Psoas muscle (tissue), 8 donors: Measurements from ENCODE around the gene FCAMR. TPM values are rescaled to one million over a fixed set of nuclear protein-coding genes. Genes with fewer than 3 reads are reported as not detected.

ENCODE experiments used
- ATAC-seq, 4 donors: fragments of 200-7000 bp; cut with Tn5 transposase; one replicate each; pipeline ENCODE4 v1.9.1; 2020; ENCODE audit warnings: moderate library complexity in 3 of 4, mild to moderate bottlenecking in 2 of 4
- DNase-seq, 2 donors: peaks; one replicate each; pipeline ENCODE4 v3.0.0-alpha.2; 2020
- H3K27ac ChIP-seq: fragments of 200-600 bp; one replicate; pipeline ENCODE4 v1.8.0; 2022
- H3K27me3 ChIP-seq, 3 donors: fragments of 200-600 bp in 1 of 3; one replicate each; pipeline versions ENCODE4 v1.6.1 to v1.8.0; 2013 to 2022; ENCODE audit warnings: low read length in 2 of 3, mild to moderate bottlenecking in 2 of 3, moderate library complexity in 1 of 3; ENCODE audit not compliant: insufficient read depth in 3 of 3
- H3K36me3 ChIP-seq, 2 donors: fragments of 200-600 bp in 1 of 2; one replicate each; pipeline versions ENCODE4 v1.6.1 to v1.8.0; 2013 to 2022; ENCODE audit warnings: low read depth in 1 of 2, mild to moderate bottlenecking in 1 of 2, moderate library complexity in 1 of 2; ENCODE audit not compliant: insufficient read depth in 1 of 2
- H3K4me1 ChIP-seq: fragments of 200-600 bp; one replicate; pipeline ENCODE4 v1.8.0; 2022
- H3K4me3 ChIP-seq: fragments of 200-600 bp; one replicate; pipeline ENCODE4 v1.8.0; 2022; ENCODE audit warnings: mild to moderate bottlenecking
- H3K9me3 ChIP-seq: fragments of 200-600 bp; one replicate; pipeline ENCODE4 v1.8.0; 2022
- WGBS, 3 donors: extraction: QIAGEN DNeasy Blood & Tissue Kit; methylation state at CpG; one replicate each; pipeline versions ENCODE4 v1.1.6 to v1.1.7; 2013; 5-methylcytosine and 5-hydroxymethylcytosine counted together
- intact Hi-C, 2 donors: fragments of 100-400 bp; cut with DNase I; formaldehyde crosslinking; loops; one replicate each; pipeline versions ENCODE4 v1.11.0 to v1.14.2; 2022
- polyA plus RNA-seq, 3 donors: library from polyadenylated mRNA; stranded (reverse); fragments of 200-250 nt; gene quantifications; one replicate each; pipeline ENCODE4 v1.2.3, GENCODE V29; 2013
- total RNA-seq, 4 donors: library from RNA; stranded (reverse); fragmentation: NEBNext Ultra II Directional in 2 of 4; extraction: Animal tissue kit (Norgen Biotek cat#: 25700) in 2 of 4; gene quantifications; one replicate each; pipeline versions ENCODE4 v1.2.1 to v1.2.4, GENCODE V29; 2021 to 2023
- TF ChIP-seq, protein P1 (sequence below): fragments of 200-600 bp; IDR thresholded peaks from one replicate; pipeline ENCODE4 v1.8.0; 2022; ENCODE audit warnings: antibody characterized with exemption
- donor health status: healthy with polysubstance abuse.
- donor health status: DM: no; HTN: no; CAD: no; lungs with moderate emphysema.
- donor health status: Bipolar disorder and iron deficiency.
- donor health status: healthy.
- donor health status: DM: yes; HTN: yes; CAD: no.
- donor health status: DM: no; HTN: no; CAD: no.
- donor health status: DM: no; HTN: no; CAD: no.
- donor health status: DM: yes; HTN: yes; CAD: no.

FCAMR gene
- total and polyA plus RNA-seq, 7 donors = not detected

DNA sequence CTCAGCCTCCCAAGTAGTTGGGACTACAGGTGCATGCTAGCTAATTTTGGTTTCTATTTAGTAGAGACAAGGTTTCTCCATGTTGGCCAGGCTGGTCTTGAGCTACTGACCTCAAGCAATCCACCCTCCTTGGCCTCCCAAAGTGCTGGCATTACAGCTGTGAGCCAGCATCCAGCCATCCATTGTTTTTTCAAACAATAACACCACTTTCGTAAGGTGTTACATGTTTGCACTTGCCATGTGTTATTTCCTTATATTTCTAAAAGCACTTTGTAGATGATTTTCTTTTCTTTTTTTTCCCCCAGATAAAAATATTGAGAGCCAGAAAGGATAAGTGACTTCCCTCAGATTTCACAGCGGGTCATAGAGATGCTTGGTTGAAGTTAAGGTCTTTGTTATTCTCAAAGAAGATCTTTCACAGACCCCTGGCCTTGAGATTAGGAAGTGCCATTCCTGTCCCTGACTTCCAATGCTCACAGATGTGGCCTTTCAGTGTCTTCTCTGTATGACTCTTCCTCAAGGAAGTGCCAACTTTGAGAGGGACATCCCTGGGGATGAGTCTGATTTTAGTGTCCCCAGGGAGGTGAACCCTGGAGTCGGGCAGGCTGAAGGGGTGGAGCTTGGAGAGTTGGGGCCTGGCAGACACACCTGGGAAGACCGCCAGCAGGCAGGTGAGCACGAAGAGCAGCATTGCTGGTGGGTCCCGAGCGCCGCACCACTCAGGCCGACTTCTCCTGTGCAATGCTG, 30.2 kb downstream of the FCAMR start:
- H3K4me1 ChIP-seq = no peaks in the 10 kb centered on the region
- TF ChIP-seq, protein P1, sequence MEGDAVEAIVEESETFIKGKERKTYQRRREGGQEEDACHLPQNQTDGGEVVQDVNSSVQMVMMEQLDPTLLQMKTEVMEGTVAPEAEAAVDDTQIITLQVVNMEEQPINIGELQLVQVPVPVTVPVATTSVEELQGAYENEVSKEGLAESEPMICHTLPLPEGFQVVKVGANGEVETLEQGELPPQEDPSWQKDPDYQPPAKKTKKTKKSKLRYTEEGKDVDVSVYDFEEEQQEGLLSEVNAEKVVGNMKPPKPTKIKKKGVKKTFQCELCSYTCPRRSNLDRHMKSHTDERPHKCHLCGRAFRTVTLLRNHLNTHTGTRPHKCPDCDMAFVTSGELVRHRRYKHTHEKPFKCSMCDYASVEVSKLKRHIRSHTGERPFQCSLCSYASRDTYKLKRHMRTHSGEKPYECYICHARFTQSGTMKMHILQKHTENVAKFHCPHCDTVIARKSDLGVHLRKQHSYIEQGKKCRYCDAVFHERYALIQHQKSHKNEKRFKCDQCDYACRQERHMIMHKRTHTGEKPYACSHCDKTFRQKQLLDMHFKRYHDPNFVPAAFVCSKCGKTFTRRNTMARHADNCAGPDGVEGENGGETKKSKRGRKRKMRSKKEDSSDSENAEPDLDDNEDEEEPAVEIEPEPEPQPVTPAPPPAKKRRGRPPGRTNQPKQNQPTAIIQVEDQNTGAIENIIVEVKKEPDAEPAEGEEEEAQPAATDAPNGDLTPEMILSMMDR = no peak
- 81 to 87% (median 84%) methylated on average over 9 of the region's 9 CpGs for WGBS, 3 donors
- intact Hi-C loops = no loop called here
- no peaks in the 10 kb centered on the region for H3K36me3 ChIP-seq
- ATAC-seq = no peak
- no peak for DNase-seq
- H3K4me3 ChIP-seq = no peak overlapping the region
- H3K27me3 ChIP-seq = peaks cover 0 to 8% (median 0%) of the 10 kb centered on the region in 3 donors
- H3K27ac ChIP-seq = no peak overlapping the region
- H3K9me3 ChIP-seq = no peaks in the 10 kb centered on the region

DNA sequence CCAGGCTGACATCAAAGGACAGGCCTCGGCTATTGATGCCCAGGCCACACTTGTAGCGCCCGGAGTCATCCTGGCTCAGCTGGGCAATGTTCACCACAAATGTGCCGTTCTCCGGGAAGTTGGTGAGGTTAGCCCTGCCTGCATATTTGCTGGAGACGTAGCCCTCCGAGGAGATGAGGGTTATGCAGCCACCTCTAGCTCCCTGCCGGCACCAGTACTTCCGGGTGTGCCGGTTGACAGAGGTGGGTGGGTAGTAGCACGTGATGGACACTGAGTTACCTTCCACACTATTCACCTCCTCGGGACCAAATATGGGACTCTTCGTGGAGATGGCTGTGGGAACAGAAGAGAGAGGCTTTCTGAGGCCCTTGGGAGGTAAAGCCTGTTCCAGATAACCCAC, 31.1 kb downstream of the FCAMR start:
- Histone ChIP-seq H3K4me1 (no peaks in the 10 kb centered on the region), H3K4me3 (no peak overlapping the region), H3K27me3 (no peaks in the 10 kb centered on the region), H3K36me3 (no peaks in the 10 kb centered on the region), H3K27ac (no peak overlapping the region), H3K9me3 (no peaks in the 10 kb centered on the region)
- DNase-seq (no peak), ATAC-seq (no peak)
- TF ChIP-seq, protein P1 = no peak
- intact Hi-C loops = no loop called here
- 86% methylated on average over 13 of the region's 13 CpGs for WGBS, 3 donors

DNA sequence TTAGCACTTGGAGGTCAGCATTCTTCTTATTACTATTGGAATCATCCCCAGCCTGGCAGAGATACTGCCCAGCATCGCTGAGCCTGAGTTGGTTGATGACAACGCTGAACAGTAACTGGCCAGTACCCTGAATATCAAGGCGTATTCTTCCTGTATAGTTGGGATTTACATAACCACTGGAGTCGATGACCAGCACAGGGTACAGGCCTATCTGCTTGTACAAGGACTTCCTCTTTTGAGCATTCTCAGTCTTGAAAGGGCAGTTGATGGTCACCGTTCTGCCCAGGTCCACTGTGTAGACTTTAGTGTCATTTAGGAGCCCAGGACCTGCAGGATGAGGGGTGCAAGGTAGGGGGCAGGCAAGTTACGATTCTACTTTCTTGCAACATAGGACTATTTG, 32.8 kb downstream of the FCAMR start:
- 87 to 92% (median 88%) methylated on average over 6 of the region's 6 CpGs for WGBS, 3 donors
- no peaks in the 10 kb centered on the region for H3K36me3 ChIP-seq
- H3K9me3 ChIP-seq = no peaks in the 10 kb centered on the region
- H3K27me3 ChIP-seq = no peaks in the 10 kb centered on the region
- no peak for ATAC-seq
- no peaks in the 10 kb centered on the region for H3K4me1 ChIP-seq
- intact Hi-C loops = no loop called here
- DNase-seq = no peak
- H3K4me3 ChIP-seq = no peak overlapping the region
- no peak overlapping the region for H3K27ac ChIP-seq
- TF ChIP-seq, protein P1 = no peak

DNA sequence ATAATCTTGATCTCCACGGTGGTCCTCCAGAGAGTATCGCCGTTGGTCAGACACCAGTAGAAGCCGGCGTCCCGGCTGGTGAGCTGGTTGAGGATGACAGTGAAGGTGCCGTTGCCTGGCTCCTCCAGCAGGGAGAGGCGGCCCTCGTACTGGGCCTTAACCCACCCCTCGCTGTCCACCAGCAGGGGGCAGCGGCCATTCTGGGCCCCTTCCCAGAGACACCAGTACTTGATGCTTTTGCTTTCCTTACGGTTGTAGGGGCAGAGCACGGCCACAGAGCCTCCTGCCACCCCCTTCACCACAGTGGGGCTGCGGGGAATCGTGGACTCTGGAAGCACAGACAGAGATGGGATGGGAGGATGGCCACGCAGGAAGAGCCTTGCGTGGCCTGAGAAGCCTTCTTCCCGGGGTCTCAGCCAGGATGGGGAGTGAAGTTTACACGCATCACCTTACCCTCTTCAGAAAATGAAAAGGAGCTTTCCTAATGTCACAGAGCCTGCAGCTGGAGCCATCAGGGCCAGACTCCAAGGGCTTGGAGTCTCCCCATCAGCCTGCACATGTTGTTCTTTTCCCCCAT, 34.7 kb downstream of the FCAMR start:
- ATAC-seq (peak in 1 of 4 donors; percentile 44), DNase-seq (no peak)
- Histone ChIP-seq H3K27ac (no peak overlapping the region), H3K4me3 (no peak overlapping the region), H3K4me1 (no peaks in the 10 kb centered on the region), H3K9me3 (no peaks in the 10 kb centered on the region), H3K36me3 (no peaks in the 10 kb centered on the region), H3K27me3 (no peaks in the 10 kb centered on the region)
- intact Hi-C loops = no loop called here
- TF ChIP-seq, protein P1 = peak; percentile 29
- 56 to 68% (median 60%) methylated on average over 19 of the region's 19 CpGs for WGBS, 3 donors
